ENCODE measurements around the gene HDGFL3. TPM values are rescaled to one million over a fixed set of nuclear protein-coding genes. Genes with fewer than 3 reads are reported as not detected.

The HDGFL3 gene
- total RNA-seq, 1 experiment from 2014 or later, result 34.1 TPM

DNA sequence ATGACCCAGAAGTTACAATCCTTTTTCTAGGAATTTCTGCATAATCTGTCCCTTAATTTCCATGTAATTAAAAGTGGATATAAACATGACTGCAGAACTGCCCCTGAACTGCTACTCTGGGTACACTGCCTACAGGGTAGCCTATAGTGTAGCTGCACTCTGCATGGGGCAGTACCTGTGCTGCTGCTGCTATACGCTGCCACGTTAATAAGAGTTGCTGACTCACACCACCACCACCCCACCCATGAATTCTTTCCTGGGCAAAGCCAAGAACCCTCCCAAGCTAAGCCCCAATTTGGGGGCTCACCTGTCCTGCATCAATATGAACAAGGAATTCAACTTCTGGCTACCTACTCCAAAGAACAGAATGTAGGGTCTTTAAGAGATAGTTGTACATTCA, 13.9 kb downstream of the HDGFL3 start:
- no TSS peak for BruUV-seq (replicated peaks)
- no peak for ATAC-seq
- in situ Hi-C loops (cut with HindIII; ENCODE audit: low pct_unique_long_range_greater_than_20kb, low sequenced_read_pairs), result no loop called here

DNA sequence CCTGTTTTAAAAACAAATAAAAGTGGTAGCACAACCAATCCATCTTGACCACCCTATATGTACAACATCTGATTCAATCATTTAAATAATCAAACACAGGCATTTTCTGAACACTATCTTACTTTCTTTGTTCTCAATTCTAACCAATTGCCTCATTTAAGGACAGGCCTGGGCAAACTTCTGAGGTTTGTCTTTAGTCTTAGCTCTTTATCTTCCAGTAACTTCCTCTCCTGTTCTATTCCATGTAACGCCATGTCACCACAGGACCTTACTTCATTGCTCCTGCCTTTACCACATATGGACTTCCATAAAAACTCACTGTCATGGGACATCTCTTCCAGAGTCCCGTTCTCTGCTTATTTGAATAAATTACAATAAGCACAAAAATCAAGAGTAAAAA, 14.9 kb downstream of the HDGFL3 start:
- no peaks in the 10 kb centered on the region for H3K27me3 ChIP-seq (ENCODE audit: control insufficient read depth, insufficient read depth, low read length)
- in situ Hi-C loops (cut with HindIII; ENCODE audit: low pct_unique_long_range_greater_than_20kb, low sequenced_read_pairs), result no loop called here
- DNase-seq (ENCODE audit: low read depth, low spot score), result no peak
- H3K4me3 ChIP-seq (ENCODE audit: low read depth in 2 of 2, low read length in 2 of 2), result no peak overlapping the region
- no peaks in the 10 kb centered on the region for H3K36me3 ChIP-seq (ENCODE audit: control insufficient read depth, insufficient read depth, low read length)
- no peaks in the 10 kb centered on the region for H3K9me3 ChIP-seq (ENCODE audit: control insufficient read depth, insufficient read depth, low read depth, low read length)
- intact Hi-C loops (cut with micrococcal nuclease; ENCODE audit: unreplicated experiment), result no loop called here
- no TSS peak for BruUV-seq (replicated peaks)
- no peaks in the 10 kb centered on the region for H3K4me1 ChIP-seq (ENCODE audit: control insufficient read depth, insufficient read depth, low read length)
- TF ChIP-seq SIN3A (IDR thresholded peaks at IDR 0.05; ENCODE audit: borderline replicate concordance, insufficient read depth, low read depth, low read length), result no peak
- TF ChIP-seq POLR2AphosphoS5 (IDR thresholded peaks at IDR 0.05; ENCODE audit: low read depth, low read length), result no peak
- TF ChIP-seq, protein P1, sequence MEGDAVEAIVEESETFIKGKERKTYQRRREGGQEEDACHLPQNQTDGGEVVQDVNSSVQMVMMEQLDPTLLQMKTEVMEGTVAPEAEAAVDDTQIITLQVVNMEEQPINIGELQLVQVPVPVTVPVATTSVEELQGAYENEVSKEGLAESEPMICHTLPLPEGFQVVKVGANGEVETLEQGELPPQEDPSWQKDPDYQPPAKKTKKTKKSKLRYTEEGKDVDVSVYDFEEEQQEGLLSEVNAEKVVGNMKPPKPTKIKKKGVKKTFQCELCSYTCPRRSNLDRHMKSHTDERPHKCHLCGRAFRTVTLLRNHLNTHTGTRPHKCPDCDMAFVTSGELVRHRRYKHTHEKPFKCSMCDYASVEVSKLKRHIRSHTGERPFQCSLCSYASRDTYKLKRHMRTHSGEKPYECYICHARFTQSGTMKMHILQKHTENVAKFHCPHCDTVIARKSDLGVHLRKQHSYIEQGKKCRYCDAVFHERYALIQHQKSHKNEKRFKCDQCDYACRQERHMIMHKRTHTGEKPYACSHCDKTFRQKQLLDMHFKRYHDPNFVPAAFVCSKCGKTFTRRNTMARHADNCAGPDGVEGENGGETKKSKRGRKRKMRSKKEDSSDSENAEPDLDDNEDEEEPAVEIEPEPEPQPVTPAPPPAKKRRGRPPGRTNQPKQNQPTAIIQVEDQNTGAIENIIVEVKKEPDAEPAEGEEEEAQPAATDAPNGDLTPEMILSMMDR (IDR thresholded peaks at IDR 0.05), result no peak
- TF ChIP-seq, protein P2, sequence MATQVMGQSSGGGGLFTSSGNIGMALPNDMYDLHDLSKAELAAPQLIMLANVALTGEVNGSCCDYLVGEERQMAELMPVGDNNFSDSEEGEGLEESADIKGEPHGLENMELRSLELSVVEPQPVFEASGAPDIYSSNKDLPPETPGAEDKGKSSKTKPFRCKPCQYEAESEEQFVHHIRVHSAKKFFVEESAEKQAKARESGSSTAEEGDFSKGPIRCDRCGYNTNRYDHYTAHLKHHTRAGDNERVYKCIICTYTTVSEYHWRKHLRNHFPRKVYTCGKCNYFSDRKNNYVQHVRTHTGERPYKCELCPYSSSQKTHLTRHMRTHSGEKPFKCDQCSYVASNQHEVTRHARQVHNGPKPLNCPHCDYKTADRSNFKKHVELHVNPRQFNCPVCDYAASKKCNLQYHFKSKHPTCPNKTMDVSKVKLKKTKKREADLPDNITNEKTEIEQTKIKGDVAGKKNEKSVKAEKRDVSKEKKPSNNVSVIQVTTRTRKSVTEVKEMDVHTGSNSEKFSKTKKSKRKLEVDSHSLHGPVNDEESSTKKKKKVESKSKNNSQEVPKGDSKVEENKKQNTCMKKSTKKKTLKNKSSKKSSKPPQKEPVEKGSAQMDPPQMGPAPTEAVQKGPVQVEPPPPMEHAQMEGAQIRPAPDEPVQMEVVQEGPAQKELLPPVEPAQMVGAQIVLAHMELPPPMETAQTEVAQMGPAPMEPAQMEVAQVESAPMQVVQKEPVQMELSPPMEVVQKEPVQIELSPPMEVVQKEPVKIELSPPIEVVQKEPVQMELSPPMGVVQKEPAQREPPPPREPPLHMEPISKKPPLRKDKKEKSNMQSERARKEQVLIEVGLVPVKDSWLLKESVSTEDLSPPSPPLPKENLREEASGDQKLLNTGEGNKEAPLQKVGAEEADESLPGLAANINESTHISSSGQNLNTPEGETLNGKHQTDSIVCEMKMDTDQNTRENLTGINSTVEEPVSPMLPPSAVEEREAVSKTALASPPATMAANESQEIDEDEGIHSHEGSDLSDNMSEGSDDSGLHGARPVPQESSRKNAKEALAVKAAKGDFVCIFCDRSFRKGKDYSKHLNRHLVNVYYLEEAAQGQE (IDR thresholded peaks at IDR 0.05; ENCODE audit: insufficient read depth in 1 of 2, low read depth in 2 of 2, low read length in 1 of 2), result no peak
- no peak for TF ChIP-seq TCF7L2 (IDR thresholded peaks at IDR 0.05; ENCODE audit: low read depth, low read length)
- no peak overlapping the region for H3K27ac ChIP-seq (ENCODE audit: low read length)
- no peak for ATAC-seq
- ChIA-PET CTCF (no interaction called here), POLR2A (no interaction called here)

More for the DNA sequence above, 13.9 kb downstream of the HDGFL3 start:
- H3K27me3 ChIP-seq (ENCODE audit: control insufficient read depth, insufficient read depth, low read length), result no peaks in the 10 kb centered on the region
- POLR2A ChIA-PET, result no interaction called here
- no peak for TF ChIP-seq TCF7L2 (IDR thresholded peaks at IDR 0.05; ENCODE audit: low read depth, low read length)
- TF ChIP-seq, protein P1 (IDR thresholded peaks at IDR 0.05), result no peak
- TF ChIP-seq, protein P2 (IDR thresholded peaks at IDR 0.05; ENCODE audit: insufficient read depth in 1 of 2, low read depth in 2 of 2, low read length in 1 of 2), result no peak
- CTCF ChIA-PET, result no interaction called here
- no peak for DNase-seq (ENCODE audit: low read depth, low spot score)
- no peak overlapping the region for H3K27ac ChIP-seq (ENCODE audit: low read length)
- no peaks in the 10 kb centered on the region for H3K9me3 ChIP-seq (ENCODE audit: control insufficient read depth, insufficient read depth, low read depth, low read length)
- H3K4me3 ChIP-seq (ENCODE audit: low read depth in 2 of 2, low read length in 2 of 2), result no peak overlapping the region
- no peaks in the 10 kb centered on the region for H3K36me3 ChIP-seq (ENCODE audit: control insufficient read depth, insufficient read depth, low read length)
- H3K4me1 ChIP-seq (ENCODE audit: control insufficient read depth, insufficient read depth, low read length), result peaks cover 5% of the 10 kb centered on the region; the same call in 1 of the 2 replicates
- intact Hi-C loops (cut with micrococcal nuclease; ENCODE audit: unreplicated experiment), result no loop called here

Measured in Panc1 (cell line).